ENCODE results near the gene ANO3.
A peak's percentile ranks its signal among the peaks of the same experiment; 100 is the strongest.
"Not testable (repeated sequence)": the region's sequence is repeated elsewhere in the genome, so short reads cannot be mapped to it uniquely, and the experiment has no call there.

Gene ANO3

DNA sequence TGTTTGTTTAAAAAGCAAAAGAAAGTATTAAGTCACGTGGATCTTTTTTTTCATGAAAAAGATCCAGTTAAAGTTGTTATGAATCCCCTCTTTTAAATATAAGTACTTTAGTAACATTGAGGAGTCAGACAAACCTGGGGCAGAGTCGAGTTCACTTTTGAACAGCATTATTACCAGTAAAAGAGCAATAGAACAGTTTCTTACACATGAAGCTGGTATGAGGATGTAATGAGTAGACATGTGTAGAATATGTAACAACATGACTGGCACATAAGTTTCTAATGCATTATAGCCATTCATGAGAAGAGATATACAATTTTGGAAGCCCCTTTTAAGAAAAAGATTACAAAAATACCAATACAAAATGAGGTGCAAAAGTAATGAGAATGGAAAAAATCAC lies 247.8 kb downstream of the ANO3 start:
- TF ChIP-seq MAX (IDR thresholded peaks at IDR 0.05; ENCODE audit: low read depth, low read length) (no peak), MYC (IDR thresholded peaks at IDR 0.05; ENCODE audit: low read depth, low read length) (no peak), POLR2A (IDR thresholded peaks at IDR 0.05; ENCODE audit: extremely low read depth, insufficient read length) (no peak)
- TF ChIP-seq, protein P1, sequence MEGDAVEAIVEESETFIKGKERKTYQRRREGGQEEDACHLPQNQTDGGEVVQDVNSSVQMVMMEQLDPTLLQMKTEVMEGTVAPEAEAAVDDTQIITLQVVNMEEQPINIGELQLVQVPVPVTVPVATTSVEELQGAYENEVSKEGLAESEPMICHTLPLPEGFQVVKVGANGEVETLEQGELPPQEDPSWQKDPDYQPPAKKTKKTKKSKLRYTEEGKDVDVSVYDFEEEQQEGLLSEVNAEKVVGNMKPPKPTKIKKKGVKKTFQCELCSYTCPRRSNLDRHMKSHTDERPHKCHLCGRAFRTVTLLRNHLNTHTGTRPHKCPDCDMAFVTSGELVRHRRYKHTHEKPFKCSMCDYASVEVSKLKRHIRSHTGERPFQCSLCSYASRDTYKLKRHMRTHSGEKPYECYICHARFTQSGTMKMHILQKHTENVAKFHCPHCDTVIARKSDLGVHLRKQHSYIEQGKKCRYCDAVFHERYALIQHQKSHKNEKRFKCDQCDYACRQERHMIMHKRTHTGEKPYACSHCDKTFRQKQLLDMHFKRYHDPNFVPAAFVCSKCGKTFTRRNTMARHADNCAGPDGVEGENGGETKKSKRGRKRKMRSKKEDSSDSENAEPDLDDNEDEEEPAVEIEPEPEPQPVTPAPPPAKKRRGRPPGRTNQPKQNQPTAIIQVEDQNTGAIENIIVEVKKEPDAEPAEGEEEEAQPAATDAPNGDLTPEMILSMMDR (IDR thresholded peaks at IDR 0.05; ENCODE audit: low read depth, low read length): no peak
- H3K4me3 ChIP-seq (ENCODE audit: low read depth, low read length): no peak overlapping the region
- DNase-seq (ENCODE audit: low read depth): no peak

- DNase-seq (ENCODE audit: low read depth): no peak
- H3K4me3 ChIP-seq (ENCODE audit: low read depth, low read length): no peak overlapping the region
- TF ChIP-seq MAX (IDR thresholded peaks at IDR 0.05; ENCODE audit: low read depth, low read length) (no peak), MYC (IDR thresholded peaks at IDR 0.05; ENCODE audit: low read depth, low read length) (no peak), POLR2A (IDR thresholded peaks at IDR 0.05; ENCODE audit: extremely low read depth, insufficient read length) (no peak)
- TF ChIP-seq, protein P1 (IDR thresholded peaks at IDR 0.05; ENCODE audit: low read depth, low read length): no peak
These were observed 249.0 kb downstream of the ANO3 start for GRCh38 chr11:26580929-26581328.

DNA sequence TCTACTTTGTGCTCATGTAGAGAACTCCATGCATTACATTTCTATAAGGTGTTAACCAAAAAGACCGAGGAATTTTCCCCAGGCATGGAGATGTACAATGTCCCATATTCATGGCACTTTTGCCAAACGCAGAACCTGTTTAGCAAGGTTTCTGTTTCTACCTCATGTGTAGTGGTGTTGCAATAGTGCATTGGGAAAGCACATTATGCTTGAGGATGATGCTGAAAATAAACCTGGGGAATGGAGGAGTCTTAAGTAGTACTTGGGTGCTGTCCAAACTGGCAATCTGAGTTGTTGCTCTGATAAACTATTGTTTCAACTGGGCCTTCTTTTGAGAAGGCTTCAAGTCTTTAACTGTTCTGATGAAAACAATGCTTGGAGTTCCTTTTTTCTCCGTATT lies 251.6 kb downstream of the ANO3 start:
- TF ChIP-seq MAX (IDR thresholded peaks at IDR 0.05; ENCODE audit: low read depth, low read length) (no peak), MYC (IDR thresholded peaks at IDR 0.05; ENCODE audit: low read depth, low read length) (no peak)
- TF ChIP-seq, protein P1 (IDR thresholded peaks at IDR 0.05; ENCODE audit: low read depth, low read length): no peak
- peak; percentile 1 for DNase-seq (ENCODE audit: low read depth)
- H3K4me3 ChIP-seq (ENCODE audit: low read depth, low read length): no peak overlapping the region

DNA sequence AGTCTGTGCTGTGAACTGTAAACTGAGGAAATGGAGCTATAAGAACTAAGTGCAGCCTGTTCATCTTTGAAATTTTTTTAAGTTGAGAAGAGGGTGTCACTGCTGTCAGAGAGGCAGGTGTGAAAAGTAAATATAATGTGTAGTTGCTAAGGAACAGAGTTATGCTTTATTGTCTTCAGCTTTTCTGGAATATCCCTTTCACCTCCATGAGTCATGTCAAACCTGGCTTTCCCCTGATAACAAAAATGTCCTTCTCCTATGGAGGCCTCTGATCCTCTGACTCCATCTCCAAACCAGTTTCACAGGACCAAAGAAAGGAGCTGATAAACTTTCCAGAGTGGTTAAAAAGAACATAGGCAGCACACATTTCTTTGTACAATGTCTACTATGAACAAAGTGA lies 252.9 kb downstream of the ANO3 start:
- TF ChIP-seq MYC (IDR thresholded peaks at IDR 0.05; ENCODE audit: low read depth, low read length) (no peak), POLR2A (IDR thresholded peaks at IDR 0.05; ENCODE audit: extremely low read depth, insufficient read length) (no peak), MAX (IDR thresholded peaks at IDR 0.05; ENCODE audit: low read depth, low read length) (no peak)
- TF ChIP-seq, protein P1 (IDR thresholded peaks at IDR 0.05; ENCODE audit: low read depth, low read length): no peak
- H3K4me3 ChIP-seq (ENCODE audit: low read depth, low read length): no peak overlapping the region
- DNase-seq (ENCODE audit: low read depth): no peak

DNA sequence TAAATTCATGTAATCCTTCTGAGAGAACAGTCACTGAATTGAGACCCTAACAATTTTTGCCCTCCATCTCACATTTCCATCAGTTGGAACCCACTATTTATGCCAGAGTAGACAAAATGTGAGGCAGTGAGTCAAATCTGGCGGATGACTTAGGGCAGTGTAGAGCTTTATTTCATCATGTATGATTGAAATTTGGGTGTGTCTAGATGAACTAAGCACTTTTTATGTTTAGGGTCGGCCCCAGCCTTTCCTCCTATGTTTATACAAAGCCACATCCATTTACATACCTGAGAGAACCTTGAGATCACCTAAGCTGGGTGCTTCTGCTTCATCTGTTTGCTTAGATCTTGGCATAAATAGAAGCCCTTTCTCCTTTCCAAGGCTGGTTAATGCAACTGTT lies 255.1 kb downstream of the ANO3 start:
- H3K4me3 ChIP-seq (ENCODE audit: low read depth, low read length): no peak overlapping the region
- TF ChIP-seq MYC (IDR thresholded peaks at IDR 0.05; ENCODE audit: low read depth, low read length): no peak
- no peak for TF ChIP-seq MAX (IDR thresholded peaks at IDR 0.05; ENCODE audit: low read depth, low read length)
- no peak for TF ChIP-seq POLR2A (IDR thresholded peaks at IDR 0.05; ENCODE audit: extremely low read depth, insufficient read length)
- TF ChIP-seq, protein P1 (IDR thresholded peaks at IDR 0.05; ENCODE audit: low read depth, low read length): no peak
- no peak for DNase-seq (ENCODE audit: low read depth)

GRCh38 chr11:26593691-26594090 lies 261.8 kb downstream of the ANO3 start:
- TF ChIP-seq MYC (IDR thresholded peaks at IDR 0.05; ENCODE audit: low read depth, low read length): no peak
- TF ChIP-seq, protein P1 (IDR thresholded peaks at IDR 0.05; ENCODE audit: low read depth, low read length): no peak
- no peak for TF ChIP-seq POLR2A (IDR thresholded peaks at IDR 0.05; ENCODE audit: extremely low read depth, insufficient read length)
- no peak for TF ChIP-seq MAX (IDR thresholded peaks at IDR 0.05; ENCODE audit: low read depth, low read length)
- DNase-seq (ENCODE audit: low read depth): no peak
- H3K4me3 ChIP-seq (ENCODE audit: low read depth, low read length): no peak overlapping the region

DNA sequence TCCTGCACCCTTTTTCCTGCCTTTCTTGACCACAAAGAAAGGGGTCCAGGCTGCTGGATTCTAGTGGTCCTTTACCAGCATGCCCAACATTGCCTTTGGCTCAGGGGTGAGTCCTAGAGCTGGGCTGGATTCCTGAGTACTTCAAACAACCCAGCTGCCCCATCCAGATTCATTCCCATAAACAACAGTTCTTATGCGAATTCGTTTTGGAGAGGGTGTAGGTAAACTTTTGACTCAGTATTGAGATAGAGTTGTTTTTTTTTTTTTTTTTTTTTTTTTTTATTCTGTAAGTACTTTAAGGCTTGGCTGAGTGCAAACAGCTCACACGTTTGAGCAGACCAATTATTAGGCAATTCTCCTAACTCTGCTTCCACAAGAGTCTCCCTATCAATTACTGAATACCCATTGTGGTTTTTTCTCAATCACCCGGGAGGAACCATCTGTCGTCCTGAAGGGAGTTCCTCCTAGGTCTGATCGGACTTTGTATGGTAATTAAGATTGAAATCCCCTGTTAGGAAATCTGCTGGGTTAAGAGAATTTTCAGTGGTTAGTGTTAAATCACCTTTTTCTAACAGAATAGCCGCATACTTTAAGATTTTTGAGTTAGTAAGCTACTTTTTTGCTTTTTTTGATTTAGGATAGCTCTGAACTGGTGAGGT lies 263.4 kb downstream of the ANO3 start:
- H3K4me3 ChIP-seq (ENCODE audit: low read depth, low read length): not testable (repeated sequence)
- peak; percentile 39 for DNase-seq (ENCODE audit: low read depth)

GRCh38 chr11:26597049-26597689 lies 265.2 kb downstream of the ANO3 start:
- DNase-seq (ENCODE audit: low read depth); H3K4me3 ChIP-seq (ENCODE audit: low read depth, low read length): not testable (repeated sequence)

Measured in NB4 (cell line).